Peyer's patch (tissue), 4 donors: ENCODE data around the gene TMEM165.

Experiments used
- POLR2A ChIP-seq, 2 donors: fragments of 450-650 bp; IDR thresholded peaks; one replicate each; pipeline ENCODE4 v1.5.1; 2017; ENCODE audit warnings: antibody characterized with exemption in 2 of 2, mild to moderate bottlenecking in 2 of 2, moderate library complexity in 2 of 2
- TF ChIP-seq, protein P1 (sequence below), 6 experiments: fragments of 450-650 bp in 4 of 6; fragments of 200-600 bp in 2 of 6; sonication (generic) in 1 of 6; IDR thresholded peaks; one replicate each; pipeline ENCODE4 v1.5.1; 2017 to 2019; ENCODE audit warnings: antibody characterized with exemption in 6 of 6, mild to moderate bottlenecking in 3 of 6, moderate library complexity in 1 of 6

DNA sequence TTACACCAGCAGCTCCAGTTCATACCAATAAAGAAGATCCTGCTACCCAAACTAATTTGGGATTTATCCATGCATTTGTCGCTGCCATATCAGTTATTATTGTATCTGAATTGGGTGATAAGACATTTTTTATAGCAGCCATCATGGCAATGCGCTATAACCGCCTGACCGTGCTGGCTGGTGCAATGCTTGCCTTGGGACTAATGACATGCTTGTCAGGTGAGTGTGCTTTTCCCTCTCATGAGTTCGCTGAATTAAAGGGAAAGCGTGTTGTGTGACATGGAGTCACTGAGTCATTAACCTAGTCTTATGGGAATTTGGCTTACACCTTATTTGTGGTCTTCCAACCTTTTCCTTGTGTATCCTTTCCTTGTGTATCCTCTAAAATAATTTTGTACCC lies 15.9 kb downstream of the TMEM165 start:
- TF ChIP-seq, protein P1, sequence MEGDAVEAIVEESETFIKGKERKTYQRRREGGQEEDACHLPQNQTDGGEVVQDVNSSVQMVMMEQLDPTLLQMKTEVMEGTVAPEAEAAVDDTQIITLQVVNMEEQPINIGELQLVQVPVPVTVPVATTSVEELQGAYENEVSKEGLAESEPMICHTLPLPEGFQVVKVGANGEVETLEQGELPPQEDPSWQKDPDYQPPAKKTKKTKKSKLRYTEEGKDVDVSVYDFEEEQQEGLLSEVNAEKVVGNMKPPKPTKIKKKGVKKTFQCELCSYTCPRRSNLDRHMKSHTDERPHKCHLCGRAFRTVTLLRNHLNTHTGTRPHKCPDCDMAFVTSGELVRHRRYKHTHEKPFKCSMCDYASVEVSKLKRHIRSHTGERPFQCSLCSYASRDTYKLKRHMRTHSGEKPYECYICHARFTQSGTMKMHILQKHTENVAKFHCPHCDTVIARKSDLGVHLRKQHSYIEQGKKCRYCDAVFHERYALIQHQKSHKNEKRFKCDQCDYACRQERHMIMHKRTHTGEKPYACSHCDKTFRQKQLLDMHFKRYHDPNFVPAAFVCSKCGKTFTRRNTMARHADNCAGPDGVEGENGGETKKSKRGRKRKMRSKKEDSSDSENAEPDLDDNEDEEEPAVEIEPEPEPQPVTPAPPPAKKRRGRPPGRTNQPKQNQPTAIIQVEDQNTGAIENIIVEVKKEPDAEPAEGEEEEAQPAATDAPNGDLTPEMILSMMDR (IDR thresholded peaks at IDR 0.05) = no peak
- TF ChIP-seq POLR2A (IDR thresholded peaks at IDR 0.05) = no peak
